Measurements from ENCODE around the gene PA2G4.

The PA2G4 gene

GRCh38 chr12:56162468-56163290 lies 58.3 kb downstream of the PA2G4 start:
- ChIA-PET POLR2A (interaction anchor here (0.6 to 1.4 kb wide), 5 partner anchors 8 to 72 kb away, joined by 3 to 5 read pairs (median 3); partner anchors contain the start of genes ESYT1 and SMARCC2), CTCF (no interaction called here)
- no peak for DNase-seq (ENCODE audit: extremely low spot score)
- TF ChIP-seq PKNOX1 (IDR thresholded peaks at IDR 0.05) (no peak), FOXK2 (IDR thresholded peaks at IDR 0.05) (no peak), NFRKB (IDR thresholded peaks at IDR 0.05) (no peak), L3MBTL2 (conservative IDR thresholded peaks at IDR 0.05) (no peak), FOXM1 (IDR thresholded peaks at IDR 0.05; ENCODE audit: borderline replicate concordance) (no peak), SUZ12 (IDR thresholded peaks at IDR 0.05) (no peak), CTBP1 (IDR thresholded peaks at IDR 0.05; ENCODE audit: borderline replicate concordance) (no peak), HDGF (IDR thresholded peaks at IDR 0.05; ENCODE audit: borderline replicate concordance) (no peak), BHLHE40 (IDR thresholded peaks at IDR 0.05; ENCODE audit: borderline replicate concordance) (no peak)
